SU-DHL-6 (cell line): Measurements from ENCODE around the gene HHAT.

Experiments used
- CTCF ChIP-seq: fragments of 200-600 bp; sonication (generic); IDR thresholded peaks from one replicate; pipeline ENCODE4 v1.5.1; 2017; ENCODE audit warnings: antibody characterized with exemption, mild to moderate bottlenecking, low read length, moderate library complexity; ENCODE audit not compliant: insufficient read depth, poor library complexity, severe bottlenecking
- EZH2phosphoT487 ChIP-seq: fragments of 200-600 bp; sonication (generic), shearing (Covaris generic); conservative IDR thresholded peaks from 2 replicates; pipeline ENCODE4 v1.6.1; 2018; ENCODE audit warnings: mild to moderate bottlenecking, antibody characterized with exemption, low read length, moderate library complexity, mixed read lengths

GRCh38 chr1:210301615-210302000 lies 27.1 kb upstream of the HHAT start:
- TF ChIP-seq CTCF (no peak), EZH2phosphoT487 (no peak)
